ENCODE data around the gene EFNA5. TPM values are rescaled to one million over a fixed set of nuclear protein-coding genes. Genes with fewer than 3 reads are reported as not detected.

EFNA5 gene
- total and polyA plus RNA-seq, 2 of the 8 experiments (the other 6 are each of a cell fraction or from before 2014, with no cell fraction given): 9.6 to 21.8 TPM

- ChIA-PET POLR2A (ENCODE audit: partially characterized antibody) (no interaction called here), CTCF (ENCODE audit: partially characterized antibody) (no interaction called here)
- Histone ChIP-seq H3K79me2 (ENCODE audit: control insufficient read depth in 1 of 2, insufficient read depth in 2 of 2, low read length in 2 of 2) (peaks cover 0 to 15% of the 10 kb centered on the region in 2 experiments; a peak in 3 of 4 replicates), H3K23ac (ENCODE audit: insufficient read length) (no peak overlapping the region), H3K56ac (replicated peaks; ENCODE audit: insufficient read length, low read depth, low read length) (no peak overlapping the region), H4K5ac (ENCODE audit: insufficient read length, low read depth, low read length) (no peak overlapping the region), H4K20me1 (replicated peaks in 1 of 2; ENCODE audit: control insufficient read depth in 1 of 2, insufficient read depth in 2 of 2, low read length in 2 of 2) (no peaks in the 10 kb centered on the region), H2BK15ac (ENCODE audit: low read length) (no peak overlapping the region), H3K4me2 (ENCODE audit: insufficient read depth in 1 of 2, low read depth in 2 of 2, low read length in 2 of 2) (no peak overlapping the region), H2BK5ac (ENCODE audit: low read depth, low read length) (no peak overlapping the region), H3K4ac (replicated peaks; ENCODE audit: insufficient read length, low read depth, low read length) (no peak overlapping the region), H4K91ac (replicated peaks; ENCODE audit: insufficient read length, low read length) (no peak overlapping the region), H3K36me3 (ENCODE audit: control insufficient read depth in 2 of 4, insufficient read depth in 4 of 4, low read length in 3 of 4) (no peaks in the 10 kb centered on the region), H3K27ac (ENCODE audit: low read depth, low read length) (no peak overlapping the region), H3K4me3 (ENCODE audit: extremely low read depth in 1 of 4, insufficient read depth in 2 of 4, low read depth in 3 of 4, low read length in 4 of 4) (no peak overlapping the region), H3K9me3 (ENCODE audit: insufficient read depth in 2 of 2, low read depth in 1 of 2, low read length in 1 of 2) (no peaks in the 10 kb centered on the region), H3K14ac (ENCODE audit: insufficient read length) (no peak overlapping the region), H3K4me1 (replicated peaks in 1 of 4; ENCODE audit: control insufficient read depth in 3 of 4, insufficient read depth in 4 of 4, low read length in 3 of 4) (peaks cover 0 to 3% (median 0%) of the 10 kb centered on the region in 4 experiments; a peak in 1 of 7 replicates), H2AK5ac (ENCODE audit: low read depth, low read length) (no peak overlapping the region), H2AFZ (ENCODE audit: low read length) (no peak overlapping the region), H3K23me2 (ENCODE audit: low read depth, low read length) (no peaks in the 10 kb centered on the region), H2BK20ac (ENCODE audit: low read length) (no peak overlapping the region), H3K27me3 (replicated peaks in 1 of 4; ENCODE audit: control insufficient read depth in 3 of 4, extremely low read depth in 1 of 4, insufficient read depth in 3 of 4, low read length in 3 of 4) (no peaks in the 10 kb centered on the region), H3K79me1 (ENCODE audit: low read depth, low read length) (no peaks in the 10 kb centered on the region), H3K9ac (replicated peaks in 1 of 4; ENCODE audit: extremely low read depth in 1 of 4, low read depth in 3 of 4, low read length in 3 of 4) (no peak overlapping the region), H3K18ac (ENCODE audit: extremely low read depth, low read length) (no peak overlapping the region), H2BK120ac (replicated peaks; ENCODE audit: low read depth, low read length) (no peak overlapping the region), H2BK12ac (ENCODE audit: low read depth, low read length) (no peak overlapping the region), H4K8ac (ENCODE audit: extremely low read depth, insufficient read depth, low read length) (no peak overlapping the region)
- WGBS, 2 experiments (ENCODE audit: extremely low coverage in 1 of 2, insufficient coverage in 1 of 2, insufficient read length in 1 of 2, insufficient replicate concordance in 2 of 2, low coverage in 1 of 2, low lambda C conversion rate in 2 of 2, missing lambda C conversion rate in 1 of 2): 90% methylated on average over 4 of the region's 4 CpGs; no CpG with 5 or more reads in 1 of the 2 experiments
- TF ChIP-seq ZNF274 (IDR thresholded peaks at IDR 0.05; ENCODE audit: borderline replicate concordance, extremely low read depth, low read length): no peak
- FAIRE-seq: no peak
- DNase-seq (ENCODE audit: low read depth in 1 of 2, low spot score in 2 of 2): no peak
Observed at GRCh38 chr5:107598958-107599357, 71.8 kb downstream of the EFNA5 start.

Data from H1 (cell line).